OCI-LY3 (cell line): ENCODE results near the gene SMIM43.

Source experiments
- H2AFZ ChIP-seq: fragments of 200-600, 300-600 bp; shearing (Covaris generic); 2 replicates; pipeline ENCODE4 v1.6.0; 2014; ENCODE audit warnings: antibody characterized with exemption, low read depth, low read length
- H3K27ac ChIP-seq: fragments of 200-600, 300-600 bp; sonication (generic); 2 replicates; pipeline ENCODE4 v1.5.1; 2014; ENCODE audit warnings: mild to moderate bottlenecking, low read length, moderate library complexity, mixed read lengths
- H3K27me3 ChIP-seq: fragments of 200-600, 300-600 bp; sonication (generic); 2 replicates; pipeline ENCODE4 v1.6.1; 2014; ENCODE audit warnings: low read depth, low read length, mixed read lengths
- H3K36me3 ChIP-seq: fragments of 200-600, 300-600 bp; sonication (generic); replicated peaks from 2 replicates; pipeline ENCODE3; 2014; ENCODE audit warnings: low read depth, low read length, mixed read lengths
- H3K4me1 ChIP-seq: fragments of 300-600, 200-600 bp; sonication (generic); 2 replicates; pipeline ENCODE4 v1.6.1; 2014; ENCODE audit warnings: low read length, mixed read lengths
- H3K4me2 ChIP-seq: fragments of 200-600, 300-600 bp; sonication (generic); 2 replicates; pipeline ENCODE4 v1.6.1; 2014; ENCODE audit warnings: low read length, mixed read lengths
- H3K4me3 ChIP-seq: fragments of 300-600, 200-600 bp; sonication (generic); 2 replicates; pipeline ENCODE4 v1.5.1; 2014; ENCODE audit warnings: antibody characterized with exemption, mild to moderate bottlenecking, low read length, moderate library complexity
- H3K79me2 ChIP-seq: fragments of 300-600, 200-600 bp; shearing (Covaris generic); 2 replicates; pipeline ENCODE4 v1.6.1; 2014; ENCODE audit warnings: mild to moderate bottlenecking, low read length, mixed read lengths
- H3K9ac ChIP-seq: fragments of 300-600, 200-600 bp; shearing (Covaris generic); 2 replicates; pipeline ENCODE4 v1.6.0; 2014; ENCODE audit warnings: mild to moderate bottlenecking, low read length, moderate library complexity
- H3K9me3 ChIP-seq: fragments of 200-600, 300-600 bp; shearing (Covaris generic); 2 replicates; pipeline ENCODE4 v1.6.1; 2014; ENCODE audit warnings: low read length, mixed read lengths; ENCODE audit not compliant: insufficient read depth
- H4K20me1 ChIP-seq: fragments of 200-600, 300-600 bp; sonication (generic); 2 replicates; pipeline ENCODE4 v1.6.1; 2016; ENCODE audit warnings: low read length, mixed read lengths; ENCODE audit not compliant: insufficient read depth
- CTCF ChIP-seq: fragments of 200-600, 300-600 bp; sonication (generic); IDR thresholded peaks from 2 replicates; pipeline ENCODE4 v1.5.1; 2014; ENCODE audit warnings: antibody characterized with exemption, low read length, low read depth
- EZH2phosphoT487 ChIP-seq: fragments of 200-600 bp; shearing (Covaris generic); IDR thresholded peaks from 2 replicates; pipeline ENCODE4 v1.6.1; 2018; ENCODE audit warnings: antibody characterized with exemption, mixed run types, low read depth

The SMIM43 gene

GRCh38 chr4:121742794-121743193 is 22.2 kb downstream of the SMIM43 start:
- Histone ChIP-seq H3K79me2 (no peaks in the 10 kb centered on the region), H3K9me3 (no peaks in the 10 kb centered on the region), H3K27me3 (no peaks in the 10 kb centered on the region), H2AFZ (no peak overlapping the region), H3K9ac (no peak overlapping the region), H3K36me3 (no peaks in the 10 kb centered on the region), H3K27ac (no peak overlapping the region), H3K4me3 (no peak overlapping the region), H3K4me2 (no peak overlapping the region), H4K20me1 (no peaks in the 10 kb centered on the region), H3K4me1 (no peaks in the 10 kb centered on the region)
- TF ChIP-seq EZH2phosphoT487 (no peak), CTCF (no peak)

GRCh38 chr4:121741751-121742150 is 23.2 kb downstream of the SMIM43 start:
- H3K9ac ChIP-seq, result no peak overlapping the region
- no peak overlapping the region for H2AFZ ChIP-seq
- no peaks in the 10 kb centered on the region for H3K9me3 ChIP-seq
- H3K27me3 ChIP-seq, result no peaks in the 10 kb centered on the region
- H3K4me1 ChIP-seq, result no peaks in the 10 kb centered on the region
- H4K20me1 ChIP-seq, result no peaks in the 10 kb centered on the region
- H3K79me2 ChIP-seq, result no peaks in the 10 kb centered on the region
- no peak overlapping the region for H3K4me2 ChIP-seq
- no peak overlapping the region for H3K27ac ChIP-seq
- no peak overlapping the region for H3K4me3 ChIP-seq
- no peaks in the 10 kb centered on the region for H3K36me3 ChIP-seq
- TF ChIP-seq EZH2phosphoT487 (no peak), CTCF (no peak)

- Histone ChIP-seq H3K27ac (no peak overlapping the region), H2AFZ (no peak overlapping the region)
- TF ChIP-seq EZH2phosphoT487, result no peak
Observed at GRCh38 chr4:121740796-121741409, 24.1 kb downstream of the SMIM43 start.

GRCh38 chr4:121739575-121739974 is 25.4 kb downstream of the SMIM43 start:
- no peak for TF ChIP-seq CTCF
- TF ChIP-seq EZH2phosphoT487, result no peak
- H3K27ac ChIP-seq, result no peak overlapping the region
- H3K9ac ChIP-seq, result no peak overlapping the region

More at GRCh38 chr4:121740796-121741409, 24.1 kb downstream of the SMIM43 start:
- Histone ChIP-seq H3K9ac (no peak overlapping the region), H3K36me3 (no peaks in the 10 kb centered on the region), H3K4me1 (no peaks in the 10 kb centered on the region), H3K27me3 (no peaks in the 10 kb centered on the region), H3K4me2 (no peak overlapping the region), H3K4me3 (no peak overlapping the region), H3K9me3 (no peaks in the 10 kb centered on the region), H3K79me2 (no peaks in the 10 kb centered on the region), H4K20me1 (no peaks in the 10 kb centered on the region)

More at GRCh38 chr4:121739575-121739974, 25.4 kb downstream of the SMIM43 start:
- Histone ChIP-seq H3K27me3 (no peaks in the 10 kb centered on the region), H3K4me2 (no peak overlapping the region), H3K36me3 (no peaks in the 10 kb centered on the region), H3K4me1 (no peaks in the 10 kb centered on the region), H4K20me1 (no peaks in the 10 kb centered on the region), H3K9me3 (no peaks in the 10 kb centered on the region), H2AFZ (no peak overlapping the region), H3K4me3 (no peak overlapping the region), H3K79me2 (no peaks in the 10 kb centered on the region)
